Neural cell (in vitro differentiated cells): Measurements from ENCODE around the gene FAF1. TPM values are rescaled to one million over a fixed set of nuclear protein-coding genes. Genes with fewer than 3 reads are reported as not detected.

Source experiments
- H2AFZ ChIP-seq: fragments of 200-600, 300-800 bp; sonication (generic), shearing (Covaris generic); 2 replicates; pipeline ENCODE4 v1.6.0; 2014; ENCODE audit warnings: low read depth, mild to moderate bottlenecking, antibody characterized with exemption, low read length, moderate library complexity
- H3F3A ChIP-seq: fragments of 200-600 bp; shearing (Covaris generic); 2 replicates; pipeline ENCODE4 v1.6.1; 2016; ENCODE audit warnings: mild to moderate bottlenecking, moderate library complexity, mixed read lengths, antibody characterized with exemption, low read length; ENCODE audit not compliant: insufficient read depth, poor library complexity, severe bottlenecking
- H3K27ac ChIP-seq: fragments of 200-600, 300-800 bp; sonication (generic), shearing (Covaris generic); 2 replicates; pipeline ENCODE4 v1.5.1; 2014; ENCODE audit warnings: mild to moderate bottlenecking, low read length, moderate library complexity
- H3K27me3 ChIP-seq: fragments of 300-800, 200-600 bp; sonication (generic), shearing (Covaris generic); 2 replicates; pipeline ENCODE4 v1.6.0; 2014; ENCODE audit warnings: mild to moderate bottlenecking, low read depth, low read length, moderate library complexity; ENCODE audit not compliant: insufficient read depth
- H3K36me3 ChIP-seq: fragments of 300-800, 200-600 bp; sonication (generic), shearing (Covaris generic); 2 replicates; pipeline ENCODE4 v1.5.1; 2014; ENCODE audit warnings: mild to moderate bottlenecking, antibody characterized with exemption, low read length, moderate library complexity; ENCODE audit not compliant: insufficient read depth
- H3K4me2 ChIP-seq: fragments of 300-800, 200-600 bp; sonication (generic), shearing (Covaris generic); 2 replicates; pipeline ENCODE4 v1.6.0; 2014; ENCODE audit warnings: mild to moderate bottlenecking, low read length
- H3K4me3 ChIP-seq: fragments of 300-800, 200-600 bp; sonication (generic), shearing (Covaris generic); 2 replicates; pipeline ENCODE4 v1.5.1; 2014; ENCODE audit warnings: mild to moderate bottlenecking, low read length, moderate library complexity
- H3K79me2 ChIP-seq: fragments of 200-600 bp; shearing (Covaris generic); replicated peaks from 2 replicates; pipeline ENCODE4 v1.6.0; 2014; ENCODE audit warnings: mild to moderate bottlenecking, low read length, moderate library complexity; ENCODE audit not compliant: insufficient read depth
- H3K9ac ChIP-seq: fragments of 300-800, 200-600 bp; sonication (generic), shearing (Covaris generic); 2 replicates; pipeline ENCODE4 v1.6.1; 2016; ENCODE audit warnings: mild to moderate bottlenecking, low read length, mixed read lengths
- H3K9me2 ChIP-seq: fragments of 200-600 bp; shearing (Covaris generic); 2 replicates; pipeline ENCODE4 v1.6.1; 2016; ENCODE audit warnings: mild to moderate bottlenecking, low read length, mixed read lengths; ENCODE audit not compliant: insufficient read depth
- H3K9me3 ChIP-seq: fragments of 200-600, 300-800 bp; sonication (generic), shearing (Covaris generic); 2 replicates; pipeline ENCODE4 v1.6.1; 2016; ENCODE audit warnings: mild to moderate bottlenecking, mixed run types, low read length, moderate library complexity, mixed read lengths
- H4K20me1 ChIP-seq: fragments of 200-600 bp; shearing (Covaris generic); 2 replicates; pipeline ENCODE4 v1.6.1; 2016; ENCODE audit warnings: mild to moderate bottlenecking, mixed run types; ENCODE audit not compliant: insufficient read depth
- CTCF ChIP-seq: fragments of 450-650 bp; IDR thresholded peaks from 2 replicates; pipeline ENCODE4 v1.5.1; 2014; ENCODE audit warnings: antibody characterized with exemption, mild to moderate bottlenecking, moderate library complexity; ENCODE audit not compliant: poor library complexity, severe bottlenecking
- EP300 ChIP-seq: fragments of 450-650 bp; conservative IDR thresholded peaks from 2 replicates; pipeline ENCODE4 v1.6.1; 2014; ENCODE audit warnings: antibody characterized with exemption, mild to moderate bottlenecking, moderate library complexity; ENCODE audit not compliant: poor library complexity, severe bottlenecking
- EZH2 ChIP-seq: fragments of 200-600, 300-800 bp; shearing (Covaris generic), sonication (generic); IDR thresholded peaks from 2 replicates; pipeline ENCODE4 v1.6.1; 2014; ENCODE audit warnings: antibody characterized with exemption, low read length, borderline replicate concordance, mild to moderate bottlenecking; ENCODE audit not compliant: insufficient read depth, poor library complexity, severe bottlenecking
- MXI1 ChIP-seq: fragments of 450-650 bp; conservative IDR thresholded peaks from 2 replicates; pipeline ENCODE4 v1.6.1; 2014; ENCODE audit warnings: antibody characterized with exemption, mild to moderate bottlenecking; ENCODE audit not compliant: poor library complexity, severe bottlenecking
- POLR2AphosphoS5 ChIP-seq: IDR thresholded peaks from 2 replicates; pipeline ENCODE4 v1.6.1; 2012
- RAD21 ChIP-seq: fragments of 450-650 bp; conservative IDR thresholded peaks from 2 replicates; pipeline ENCODE4 v1.6.1; 2014; ENCODE audit warnings: antibody characterized with exemption, mild to moderate bottlenecking, moderate library complexity
- SMC3 ChIP-seq: fragments of 450-650 bp; conservative IDR thresholded peaks from 2 replicates; pipeline ENCODE4 v1.6.1; 2014; ENCODE audit warnings: antibody characterized with exemption, mild to moderate bottlenecking, moderate library complexity; ENCODE audit not compliant: poor library complexity
- TAF1 ChIP-seq: IDR thresholded peaks from 2 replicates; pipeline ENCODE4 v1.6.1; 2012; ENCODE audit warnings: low read depth
- polyA plus RNA-seq: library from polyadenylated mRNA; depleted of rRNA; stranded (reverse); fragments of >200 nt; gene quantifications from 2 replicates; pipeline ENCODE4 v1.2.3, GENCODE V29; 2014
- TF ChIP-seq, protein P1 (sequence below): IDR thresholded peaks from 2 replicates; pipeline ENCODE4 v1.6.1; 2012; ENCODE audit warnings: borderline replicate concordance

Gene FAF1
- polyA plus RNA-seq, 1 donor from 2014 or later: 52.1 TPM

DNA sequence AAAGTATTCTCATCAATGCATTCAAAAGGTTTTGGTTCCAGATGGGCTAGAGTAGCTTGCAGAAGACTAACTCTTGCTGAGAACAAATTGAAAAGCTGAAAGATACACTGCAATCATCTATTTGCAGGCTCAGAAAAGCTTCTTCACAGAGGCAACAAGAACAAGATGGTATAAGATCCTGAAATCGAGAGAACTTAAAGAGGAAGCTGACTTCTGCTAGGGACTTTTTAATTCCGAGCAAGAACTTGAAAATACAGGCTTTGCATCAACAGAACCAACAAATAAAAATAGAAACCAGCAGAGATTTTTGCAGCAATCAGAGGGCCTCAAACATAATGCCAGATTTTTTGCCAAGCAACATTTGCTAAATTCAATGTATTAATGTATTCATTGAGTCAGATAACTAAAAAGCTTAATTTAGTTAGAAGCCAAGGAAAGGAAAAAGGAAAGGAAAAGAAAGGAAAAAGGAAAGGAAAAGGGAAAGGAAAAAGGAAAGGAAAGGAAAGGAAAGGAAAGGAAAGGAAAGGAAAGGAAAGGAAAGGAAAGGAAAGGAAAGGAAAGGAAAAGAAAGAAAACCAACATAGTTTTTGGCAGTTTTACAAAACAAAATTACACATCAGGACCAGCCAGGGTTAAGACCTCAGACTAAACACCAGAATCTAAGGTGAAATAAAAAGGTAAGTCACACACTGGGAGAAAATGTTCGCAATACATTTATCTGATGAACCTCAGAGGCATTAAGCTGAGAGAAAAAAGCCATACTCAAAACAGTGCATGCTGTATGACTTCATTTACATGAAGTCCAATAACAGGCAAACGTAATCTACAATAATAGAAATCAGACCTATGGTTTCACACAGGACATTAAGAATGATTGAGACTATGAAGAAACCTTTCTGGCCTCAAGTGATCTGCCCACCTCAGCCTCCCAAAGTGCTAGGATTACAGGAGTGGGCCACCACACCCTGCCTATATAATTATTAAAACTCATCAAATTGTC lies 42.6 kb downstream of the FAF1 start:
- Histone ChIP-seq H3K27ac (no peak overlapping the region), H3K36me3 (no peaks in the 10 kb centered on the region), H3K4me2 (no peak overlapping the region), H3F3A (no peaks in the 10 kb centered on the region), H4K20me1 (no peaks in the 10 kb centered on the region), H3K79me2 (peaks cover 3% of the 10 kb centered on the region), H3K4me3 (no peak overlapping the region), H3K9ac (no peak overlapping the region), H3K9me3 (peaks cover 4% of the 10 kb centered on the region), H2AFZ (no peak overlapping the region), H3K27me3 (no peaks in the 10 kb centered on the region), H3K9me2 (no peaks in the 10 kb centered on the region)
- TF ChIP-seq, protein P1, sequence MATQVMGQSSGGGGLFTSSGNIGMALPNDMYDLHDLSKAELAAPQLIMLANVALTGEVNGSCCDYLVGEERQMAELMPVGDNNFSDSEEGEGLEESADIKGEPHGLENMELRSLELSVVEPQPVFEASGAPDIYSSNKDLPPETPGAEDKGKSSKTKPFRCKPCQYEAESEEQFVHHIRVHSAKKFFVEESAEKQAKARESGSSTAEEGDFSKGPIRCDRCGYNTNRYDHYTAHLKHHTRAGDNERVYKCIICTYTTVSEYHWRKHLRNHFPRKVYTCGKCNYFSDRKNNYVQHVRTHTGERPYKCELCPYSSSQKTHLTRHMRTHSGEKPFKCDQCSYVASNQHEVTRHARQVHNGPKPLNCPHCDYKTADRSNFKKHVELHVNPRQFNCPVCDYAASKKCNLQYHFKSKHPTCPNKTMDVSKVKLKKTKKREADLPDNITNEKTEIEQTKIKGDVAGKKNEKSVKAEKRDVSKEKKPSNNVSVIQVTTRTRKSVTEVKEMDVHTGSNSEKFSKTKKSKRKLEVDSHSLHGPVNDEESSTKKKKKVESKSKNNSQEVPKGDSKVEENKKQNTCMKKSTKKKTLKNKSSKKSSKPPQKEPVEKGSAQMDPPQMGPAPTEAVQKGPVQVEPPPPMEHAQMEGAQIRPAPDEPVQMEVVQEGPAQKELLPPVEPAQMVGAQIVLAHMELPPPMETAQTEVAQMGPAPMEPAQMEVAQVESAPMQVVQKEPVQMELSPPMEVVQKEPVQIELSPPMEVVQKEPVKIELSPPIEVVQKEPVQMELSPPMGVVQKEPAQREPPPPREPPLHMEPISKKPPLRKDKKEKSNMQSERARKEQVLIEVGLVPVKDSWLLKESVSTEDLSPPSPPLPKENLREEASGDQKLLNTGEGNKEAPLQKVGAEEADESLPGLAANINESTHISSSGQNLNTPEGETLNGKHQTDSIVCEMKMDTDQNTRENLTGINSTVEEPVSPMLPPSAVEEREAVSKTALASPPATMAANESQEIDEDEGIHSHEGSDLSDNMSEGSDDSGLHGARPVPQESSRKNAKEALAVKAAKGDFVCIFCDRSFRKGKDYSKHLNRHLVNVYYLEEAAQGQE: no peak
- no peak for TF ChIP-seq POLR2AphosphoS5
- no peak for TF ChIP-seq EZH2
- TF ChIP-seq CTCF: no peak
- TF ChIP-seq RAD21: no peak
- no peak for TF ChIP-seq EP300
- TF ChIP-seq MXI1: no peak
- no peak for TF ChIP-seq TAF1
- no peak for TF ChIP-seq SMC3

- no peaks in the 10 kb centered on the region for H4K20me1 ChIP-seq
- H3K27ac ChIP-seq: no peak overlapping the region
- no peaks in the 10 kb centered on the region for H3K79me2 ChIP-seq
- H3K4me3 ChIP-seq: no peak overlapping the region
- no peak overlapping the region for H3K4me2 ChIP-seq
- H2AFZ ChIP-seq: no peak overlapping the region
- H3K9me3 ChIP-seq: no peaks in the 10 kb centered on the region
- H3K27me3 ChIP-seq: no peaks in the 10 kb centered on the region
- no peak overlapping the region for H3K9ac ChIP-seq
- no peaks in the 10 kb centered on the region for H3F3A ChIP-seq
- no peaks in the 10 kb centered on the region for H3K9me2 ChIP-seq
- no peak for TF ChIP-seq EP300
- TF ChIP-seq CTCF: no peak
- no peak for TF ChIP-seq MXI1
- TF ChIP-seq EZH2: no peak
- no peak for TF ChIP-seq TAF1
- H3K36me3 ChIP-seq: no peaks in the 10 kb centered on the region
These were observed 44.4 kb downstream of the FAF1 start for GRCh38 chr1:50915621-50916020.
